GM21447 (cell line): ENCODE data around the gene CYP46A1.

ENCODE experiments used
- ATAC-seq: cut with Tn5 transposase; IDR thresholded peaks from one replicate; pipeline ENCODE4 v1.9.1; 2021; ENCODE audit not compliant: unreplicated experiment

The CYP46A1 gene

GRCh38 chr14:99774556-99775307, 90.6 kb downstream of the CYP46A1 start:
- ATAC-seq = no peak

GRCh38 chr14:99775351-99775750, 91.3 kb downstream of the CYP46A1 start:
- ATAC-seq = no peak
